Ishikawa (cell line): ENCODE measurements around the gene ZNF618.

Source experiments
- EP300 ChIP-seq: IDR thresholded peaks from 2 replicates; pipeline ENCODE4 v1.6.1; 2012; ENCODE audit warnings: borderline replicate concordance
- MAX ChIP-seq: IDR thresholded peaks from 2 replicates; pipeline ENCODE4 v1.6.1; 2012
- TAF1 ChIP-seq: IDR thresholded peaks from 2 replicates; pipeline ENCODE4 v1.6.1; 2012; ENCODE audit warnings: low read depth, mild to moderate bottlenecking
- YY1 ChIP-seq: IDR thresholded peaks from 2 replicates; pipeline ENCODE4 v1.6.1; 2012; ENCODE audit warnings: low read depth

- TF ChIP-seq MAX (no peak), TAF1 (no peak), YY1 (no peak), EP300 (no peak)
Measured at GRCh38 chr9:114034196-114034595, 158.1 kb downstream of the ZNF618 start.
